Measurements from ENCODE around the gene CEP295NL. TPM values are rescaled to one million over a fixed set of nuclear protein-coding genes. Genes with fewer than 3 reads are reported as not detected.
A peak's percentile ranks its signal among the peaks of the same experiment; 100 is the strongest.

Gene CEP295NL
- total and polyA plus RNA-seq, 2 of the 13 experiments (the other 11 are each of a cell fraction or from before 2014, with no cell fraction given): not detected

DNA sequence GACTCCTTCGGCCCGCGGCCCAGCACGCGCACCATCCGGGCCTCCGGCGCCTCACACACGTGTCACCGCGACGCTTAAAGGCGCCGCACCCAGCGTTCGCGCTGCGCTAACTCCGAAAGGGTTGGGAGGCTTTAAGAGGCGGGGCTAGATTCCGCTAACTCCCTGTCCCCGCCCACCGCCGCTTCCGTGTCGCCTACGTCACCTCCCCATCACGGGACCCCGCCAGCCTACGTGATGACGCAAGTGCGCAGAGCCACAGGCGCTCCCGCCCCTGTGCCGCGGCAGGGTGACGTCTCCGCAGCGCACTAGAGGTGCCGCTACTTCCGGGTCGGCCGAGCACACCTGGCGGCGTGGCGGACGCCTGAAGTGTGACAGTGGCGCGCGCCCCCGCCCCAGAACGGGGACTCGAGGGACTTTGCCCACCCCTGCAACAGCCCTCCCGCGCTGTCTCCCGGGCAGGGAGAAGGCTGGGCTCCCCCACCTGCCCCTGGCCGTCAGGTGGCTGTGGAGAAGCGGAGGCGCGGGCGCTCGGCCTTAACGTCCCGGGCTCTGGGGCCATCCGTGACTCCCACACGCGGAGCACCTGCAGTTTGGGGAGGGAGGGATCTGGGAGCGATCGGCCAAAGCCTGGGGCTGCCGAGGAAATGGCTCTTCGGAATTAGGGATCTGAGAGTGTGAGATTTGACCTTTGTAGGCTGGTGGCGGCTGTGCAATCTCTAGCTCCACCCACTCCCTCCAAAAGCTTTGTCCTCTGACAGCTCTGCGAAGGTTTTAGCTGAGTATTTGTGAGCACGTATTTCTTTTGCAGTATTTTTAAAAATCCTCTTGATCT, 62.0 kb downstream of the CEP295NL start, which contains the start of gene USP36 (continued):
- TF ChIP-seq ZSCAN21 (CRISPR knock-in tag; IDR thresholded peaks at IDR 0.05; ENCODE audit: borderline replicate concordance): peak; percentile 51
- TF ChIP-seq YY1 (IDR thresholded peaks at IDR 0.05; ENCODE audit: insufficient read depth, insufficient replicate concordance, low read depth, low read length): peak; percentile 80
- TF ChIP-seq, protein P1, sequence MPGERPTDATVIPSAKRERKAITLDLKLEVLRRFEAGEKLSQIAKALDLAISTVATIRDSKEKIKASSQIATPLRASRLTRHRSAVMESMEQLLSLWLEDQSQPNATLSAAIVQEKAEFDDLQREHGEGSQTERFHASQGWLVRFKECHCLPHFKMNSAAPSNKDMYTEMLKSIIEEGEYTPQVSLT (CRISPR knock-in tag; IDR thresholded peaks at IDR 0.05; ENCODE audit: borderline replicate concordance, low read depth): no peak
- TF ChIP-seq FOXO1 (CRISPR knock-in tag; IDR thresholded peaks at IDR 0.05): peak; percentile 50; the same call in 1 of the 2 replicates
- no peak for TF ChIP-seq PTBP1 (IDR thresholded peaks at IDR 0.05; ENCODE audit: low read depth, low read length, poor library complexity, severe bottlenecking)
- no peak for TF ChIP-seq TCF7L2 (IDR thresholded peaks at IDR 0.05; ENCODE audit: low read depth, low read length)
- TF ChIP-seq HCFC1 (IDR thresholded peaks at IDR 0.05; ENCODE audit: low read depth, low read length): peak; percentile 54
- peak; percentile 95 for TF ChIP-seq ZNF589 (CRISPR knock-in tag; conservative IDR thresholded peaks at IDR 0.05)
- no peak for TF ChIP-seq CENPX (CRISPR knock-in tag; IDR thresholded peaks at IDR 0.05)
- TF ChIP-seq SNRNP70 (IDR thresholded peaks at IDR 0.05; ENCODE audit: low read depth, low read length): no peak
- TF ChIP-seq NFIC (IDR thresholded peaks at IDR 0.05; ENCODE audit: low read length): peak; percentile 56; the same call in 1 of the 2 replicates
- peak; percentile 97; the same call in 1 of the 3 replicates for TF ChIP-seq MXI1 (IDR thresholded peaks at IDR 0.05; ENCODE audit: borderline replicate concordance, low read depth, low read length)
- TF ChIP-seq, protein P2, sequence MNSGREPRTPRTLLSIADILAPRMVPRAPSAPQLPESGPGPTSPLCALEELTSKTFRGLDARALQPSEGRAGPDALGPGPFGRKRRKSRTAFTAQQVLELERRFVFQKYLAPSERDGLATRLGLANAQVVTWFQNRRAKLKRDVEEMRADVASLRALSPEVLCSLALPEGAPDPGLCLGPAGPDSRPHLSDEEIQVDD (CRISPR knock-in tag; IDR thresholded peaks at IDR 0.05; ENCODE audit: borderline replicate concordance): no peak; the same call in 1 of the 2 replicates
- peak; percentile 94 for TF ChIP-seq ZNF280B (CRISPR knock-in tag; IDR thresholded peaks at IDR 0.05; ENCODE audit: borderline replicate concordance)
- TF ChIP-seq ZNF383 (CRISPR knock-in tag; IDR thresholded peaks at IDR 0.05; ENCODE audit: borderline replicate concordance): no peak
- TF ChIP-seq ZFP36L2 (CRISPR knock-in tag; IDR thresholded peaks at IDR 0.05): no peak; the same call in 1 of the 2 replicates
- peak; percentile 94 for TF ChIP-seq DR1 (CRISPR knock-in tag; IDR thresholded peaks at IDR 0.05)
- peak; percentile 87 for TF ChIP-seq NR0B2 (CRISPR knock-in tag; IDR thresholded peaks at IDR 0.05)
- TF ChIP-seq KDM2A (CRISPR knock-in tag; IDR thresholded peaks at IDR 0.05; ENCODE audit: borderline replicate concordance, low read depth): peak; percentile 97
- peak; percentile 98 for TF ChIP-seq SPEN (CRISPR knock-in tag; IDR thresholded peaks at IDR 0.05; ENCODE audit: low read depth)
- peak; percentile 85; the same call in 1 of the 2 replicates for TF ChIP-seq ZNF234 (CRISPR knock-in tag; conservative IDR thresholded peaks at IDR 0.05)
- TF ChIP-seq BCL6 (CRISPR knock-in tag; IDR thresholded peaks at IDR 0.05): peak; percentile 77
- peak; percentile 56; the same call in 1 of the 2 replicates for TF ChIP-seq MTF1 (CRISPR knock-in tag; IDR thresholded peaks at IDR 0.05)

All from HepG2 (cell line).